ENCODE measurements around the gene STAC3.

GRCh38 chr12:57211791-57212700 is 38.9 kb downstream of the STAC3 start:
- no peak for TF ChIP-seq CTCF (IDR thresholded peaks at IDR 0.05)
- no peak for TF ChIP-seq POLR2A (IDR thresholded peaks at IDR 0.05)
